HL-60/S4 treated with retinoic acid at 250 ng/mL for 4 days and 3 days (cell line): Measurements from ENCODE around the gene ARPC4.

Source experiments
- in situ Hi-C: fragments of 300-500 bp; cut with MboI; formaldehyde crosslinking; loops from 2 replicates; pipeline ENCODE4 v1.7.0; 2022; ENCODE audit warnings: low sequenced_read_pairs

The ARPC4 gene

DNA sequence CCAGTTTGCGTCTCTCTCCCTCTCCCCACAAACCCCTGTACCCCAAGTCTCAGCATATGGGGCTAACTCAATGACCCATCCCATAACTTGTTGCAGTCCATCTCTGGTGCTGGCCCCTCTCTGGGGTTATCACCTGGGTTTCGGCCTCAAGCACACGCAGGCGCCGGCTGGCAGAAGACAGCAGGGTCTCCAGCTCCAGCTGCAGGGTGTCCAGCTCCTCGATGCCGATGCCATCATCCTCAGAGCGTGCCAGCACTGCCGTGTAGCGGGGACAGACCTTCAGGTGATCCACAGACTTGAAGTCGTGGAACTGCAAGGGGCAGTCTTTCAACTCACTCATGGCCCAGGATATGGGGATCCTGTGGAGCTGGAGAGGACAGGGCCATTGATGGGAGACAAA lies 1.8 kb upstream of the ARPC4 start:
- in situ Hi-C loops, result no loop called here

DNA sequence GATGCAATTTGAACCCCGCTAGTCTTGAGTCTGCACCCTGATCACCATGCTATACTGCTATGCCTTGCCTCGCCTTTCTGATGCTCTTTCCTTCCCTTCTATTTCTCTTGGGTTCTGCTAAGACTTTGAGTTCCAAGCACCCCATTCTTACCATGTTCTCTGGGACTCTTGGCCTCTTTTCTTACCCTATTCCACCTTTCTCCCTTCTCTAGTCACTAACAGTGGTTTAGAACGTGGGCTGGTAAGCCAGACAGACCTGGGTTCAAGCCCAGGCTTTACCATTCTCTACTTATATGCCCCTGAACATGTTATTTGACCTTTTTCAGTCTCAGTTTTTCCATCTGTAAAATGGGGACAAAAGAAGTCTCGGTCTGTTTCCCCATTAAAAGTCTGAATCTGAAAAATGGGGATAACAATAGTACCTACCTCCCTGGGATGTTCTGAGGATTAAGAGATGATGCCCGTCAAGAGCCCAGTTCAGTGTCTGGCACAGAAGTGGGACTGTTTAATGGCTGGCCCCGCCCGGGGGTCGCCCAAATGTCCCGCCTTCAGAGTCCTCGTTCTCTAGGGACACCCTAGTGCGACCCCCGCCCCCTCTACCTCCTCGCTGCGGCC lies 985 bp upstream of the ARPC4 start:
- in situ Hi-C loops, result no loop called here

DNA sequence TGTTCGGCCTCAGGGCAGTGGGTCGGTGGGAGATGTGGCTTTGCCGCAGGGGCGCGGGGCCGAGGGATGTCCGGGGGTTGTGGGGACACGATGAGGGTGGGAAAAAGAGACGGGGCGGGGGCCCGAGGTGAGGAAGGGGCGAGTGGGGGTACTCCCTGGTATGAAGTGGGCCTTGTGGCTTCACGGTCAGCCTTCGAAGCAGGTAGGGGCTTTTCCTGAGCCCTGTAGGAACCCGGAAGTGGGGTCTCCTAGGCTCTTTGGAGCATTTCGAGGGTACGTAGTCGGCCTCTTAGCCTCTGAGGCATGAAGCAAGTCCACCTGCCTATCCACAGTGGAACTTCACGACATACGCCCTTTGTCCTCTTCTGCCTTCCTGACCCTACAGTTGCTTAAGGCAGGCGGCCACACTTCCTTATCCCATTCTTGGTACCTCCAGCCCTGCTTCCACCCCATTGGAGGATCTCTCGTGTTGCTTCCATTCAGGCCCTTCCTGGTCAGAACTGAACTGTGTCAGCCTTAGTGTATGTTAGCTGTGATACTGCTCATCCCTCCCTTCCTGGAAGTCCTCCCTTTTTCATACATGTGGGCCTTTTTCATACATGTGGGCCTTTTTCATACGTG lies 389 bp downstream of the ARPC4 start:
- in situ Hi-C loops, result no loop called here

DNA sequence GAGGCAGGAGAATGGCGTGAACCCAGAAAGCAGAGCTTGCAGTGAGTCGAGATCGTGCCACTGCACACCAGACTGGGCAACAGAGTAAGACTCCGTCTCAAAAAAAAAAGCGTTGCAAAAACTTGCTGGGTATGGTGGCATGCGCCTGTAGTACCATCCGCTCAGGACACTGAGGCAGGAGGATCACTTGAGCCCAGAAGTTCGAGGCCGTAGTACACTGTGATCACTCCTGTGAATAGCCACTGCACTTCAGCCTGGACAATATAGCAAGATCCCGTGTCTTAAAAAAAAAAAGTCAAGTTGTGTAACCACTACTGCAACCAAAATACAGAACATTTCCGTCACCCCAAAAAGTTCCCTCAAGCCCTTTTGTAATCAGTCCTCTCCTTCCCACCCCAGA lies 1.5 kb downstream of the ARPC4 start:
- in situ Hi-C loops, result no loop called here

DNA sequence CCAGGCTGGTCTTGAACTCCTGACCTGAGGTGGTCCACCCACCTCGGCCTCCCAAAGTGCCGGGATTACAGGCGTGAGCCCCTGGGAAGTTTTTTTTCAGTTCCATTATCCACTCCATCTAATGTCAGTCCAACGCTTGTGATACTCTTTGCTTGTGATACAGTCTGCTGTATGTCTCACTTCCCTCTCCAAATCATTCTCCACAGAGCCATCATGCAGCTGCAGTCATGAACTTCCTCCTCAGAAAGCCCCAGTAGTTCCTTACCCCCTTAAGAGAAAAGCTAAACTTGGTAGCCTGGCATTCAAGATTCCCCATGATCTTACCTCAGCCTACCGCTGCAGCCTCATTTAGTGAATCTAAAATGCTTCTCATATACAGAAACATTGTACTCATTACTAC lies 2.3 kb downstream of the ARPC4 start:
- in situ Hi-C loops, result no loop called here

DNA sequence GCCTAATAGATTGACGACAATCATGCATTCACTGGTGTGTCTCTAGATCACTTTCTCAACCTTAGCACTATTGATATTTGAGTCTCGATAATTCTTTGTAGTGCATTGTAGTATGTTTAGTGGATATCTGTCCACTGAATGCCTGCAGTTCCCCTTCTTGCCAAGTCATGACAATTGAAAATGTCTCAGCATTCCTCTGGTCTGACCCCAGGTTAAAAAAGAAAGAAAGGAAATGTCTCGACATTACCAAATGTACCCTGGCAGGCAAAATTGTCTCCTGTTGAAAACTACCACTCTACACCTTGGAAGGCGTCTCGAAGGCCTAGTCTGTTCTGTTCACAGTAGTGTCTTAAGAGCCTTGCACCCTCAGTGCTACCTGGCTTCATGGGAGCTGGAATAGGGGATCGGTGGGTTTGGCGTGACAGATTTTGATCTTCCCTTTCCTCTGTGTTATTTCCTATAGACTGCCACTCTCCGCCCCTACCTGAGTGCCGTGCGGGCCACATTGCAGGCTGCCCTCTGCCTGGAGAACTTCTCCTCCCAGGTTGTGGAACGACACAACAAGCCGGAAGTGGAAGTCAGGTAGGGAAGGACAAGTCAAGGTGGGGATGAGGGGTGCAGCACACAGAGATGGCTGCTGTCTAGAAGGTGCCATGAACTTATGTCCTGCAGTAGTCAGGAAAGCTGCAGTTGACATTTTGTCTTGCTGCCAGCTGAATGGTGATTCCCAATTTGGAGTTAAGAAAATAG lies 4.5 kb downstream of the ARPC4 start:
- in situ Hi-C loops, result no loop called here

DNA sequence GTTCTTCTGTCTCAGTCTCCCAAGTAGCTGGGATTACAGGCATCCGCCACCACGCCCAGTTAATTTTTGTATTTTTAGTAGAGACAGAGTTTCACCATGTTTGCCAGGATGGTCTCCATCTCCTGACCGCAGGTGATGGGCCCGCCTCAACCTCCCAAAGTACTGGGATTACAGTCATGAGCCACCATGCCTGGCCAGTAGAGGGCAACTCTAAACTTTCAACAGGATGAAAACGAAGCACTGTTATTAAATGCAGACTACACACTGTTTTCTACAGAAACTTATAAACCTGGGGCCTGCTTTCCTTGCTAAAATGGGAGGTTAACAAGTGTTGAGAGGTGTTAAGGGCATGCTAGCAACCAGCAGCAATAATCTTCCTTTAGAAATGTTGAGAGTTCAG lies 7.6 kb downstream of the ARPC4 start:
- in situ Hi-C loops, result no loop called here

DNA sequence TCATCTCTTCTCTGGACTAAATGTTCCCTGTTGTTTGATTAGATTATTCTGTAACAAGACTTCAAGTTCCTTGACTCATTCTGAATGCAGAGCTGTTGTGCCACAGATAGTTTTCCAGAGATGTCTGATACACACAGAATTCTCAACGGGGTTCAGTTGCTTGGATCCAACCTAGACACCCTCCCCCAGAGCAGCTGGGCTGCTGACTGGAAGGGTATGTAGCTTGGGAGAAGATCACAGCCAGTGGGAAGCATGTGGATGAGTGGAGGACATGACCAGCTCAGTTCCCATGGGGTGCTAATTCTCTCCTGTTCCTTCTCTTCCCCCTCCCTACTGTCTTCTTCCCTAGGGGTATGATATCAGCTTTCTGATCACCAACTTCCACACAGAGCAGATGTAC lies 10.6 kb downstream of the ARPC4 start:
- in situ Hi-C loops, result no loop called here

DNA sequence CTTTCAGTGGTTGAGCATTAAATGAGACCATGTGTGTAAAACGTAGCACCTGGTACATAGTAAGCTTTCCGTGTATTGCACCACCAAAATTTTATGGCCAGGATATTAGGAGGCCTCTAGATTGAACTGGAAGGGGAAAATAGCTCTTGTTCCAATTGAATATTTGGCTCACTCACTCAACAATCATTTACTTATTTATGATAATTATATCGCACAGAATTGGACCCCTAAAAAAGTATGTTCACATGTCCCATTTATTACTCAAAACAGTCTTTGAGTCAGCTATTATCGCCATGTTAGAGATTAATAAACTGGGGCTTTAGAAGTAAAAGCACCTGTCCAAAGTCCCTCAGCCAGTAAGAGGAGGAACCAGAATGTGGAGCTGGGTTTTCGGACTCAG lies 12.1 kb downstream of the ARPC4 start:
- in situ Hi-C loops, result no loop called here

DNA sequence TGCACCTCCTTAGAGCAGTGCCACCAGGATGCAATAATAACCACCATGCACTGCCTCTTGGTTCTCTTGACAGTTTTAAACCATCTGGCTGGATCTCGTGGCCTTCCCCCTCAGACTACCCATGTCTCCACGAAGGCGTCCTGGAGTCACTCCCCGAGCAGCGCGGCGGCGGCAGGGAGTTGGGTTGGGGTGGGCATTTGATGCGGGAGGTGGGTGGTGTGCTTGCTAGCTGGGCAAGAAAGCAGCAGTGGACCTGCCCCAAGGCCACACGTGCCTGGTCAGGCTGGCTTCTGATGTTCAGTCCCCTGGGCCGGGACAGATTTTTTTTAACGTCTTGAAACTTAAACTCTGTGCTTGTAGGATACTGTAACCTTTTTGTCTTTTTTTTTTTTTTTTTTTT lies 13.3 kb downstream of the ARPC4 start:
- in situ Hi-C loops, result no loop called here

DNA sequence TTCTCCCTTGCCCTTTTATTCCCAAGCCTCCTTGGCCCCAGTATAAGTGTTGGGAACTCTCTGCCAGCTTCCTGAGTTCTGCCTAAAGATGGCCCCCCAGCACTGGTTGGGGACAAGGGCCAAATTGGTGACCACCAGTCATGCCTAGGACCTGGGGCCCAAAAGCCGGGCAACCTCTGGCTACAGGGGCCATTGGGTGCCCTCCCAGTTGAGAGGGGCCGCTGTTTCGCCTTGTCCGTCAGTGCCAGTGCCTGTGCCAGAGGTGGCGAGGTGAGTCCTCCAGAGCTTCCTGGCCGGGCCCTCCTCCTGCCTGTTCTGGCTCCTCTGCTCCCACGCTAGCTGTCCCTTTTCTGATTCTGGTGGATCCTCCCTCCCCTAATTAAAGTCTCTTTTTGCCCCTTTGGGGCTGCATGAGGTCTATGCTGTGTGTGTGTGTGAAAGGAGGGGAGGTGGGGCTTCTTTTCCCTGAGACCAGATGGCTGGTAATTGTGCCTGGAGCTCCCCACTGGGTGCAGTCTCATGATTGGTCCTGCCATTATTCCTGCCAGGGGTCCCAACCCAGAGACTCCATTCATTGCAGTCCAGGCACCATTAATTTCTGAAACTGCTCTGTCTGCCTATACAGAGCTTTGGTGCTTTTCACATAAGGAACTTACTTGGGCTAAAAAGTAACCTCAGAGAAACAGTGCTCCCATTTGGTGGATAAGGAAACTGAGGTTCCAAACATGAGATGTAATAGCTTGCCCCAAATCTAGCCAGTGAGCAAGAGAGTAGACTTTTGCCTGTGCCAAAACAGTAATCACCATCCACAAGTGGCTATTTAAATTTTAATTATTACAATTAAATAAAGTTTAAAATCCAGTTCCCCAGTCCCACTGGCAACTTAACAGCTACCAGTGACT lies 14.1 kb downstream of the ARPC4 start:
- in situ Hi-C loops, result no loop called here

DNA sequence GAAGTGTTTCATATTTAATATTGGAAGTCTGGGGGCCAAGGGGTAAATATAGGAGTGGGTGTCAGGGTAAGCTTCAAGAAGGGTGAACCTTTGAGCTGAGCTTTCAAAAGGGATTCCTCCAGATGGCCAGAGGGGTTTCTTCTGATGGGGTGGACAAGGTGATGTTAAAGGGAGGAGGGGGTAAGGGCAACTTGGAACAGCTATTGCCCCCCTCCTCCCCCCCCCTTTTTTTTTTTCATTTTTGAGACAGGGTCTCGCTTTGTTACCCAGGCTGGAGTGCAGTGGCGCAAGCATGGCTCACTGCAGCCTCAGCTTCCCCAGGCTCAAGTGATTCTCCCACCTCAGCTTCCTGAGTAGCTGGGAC lies 15.1 kb downstream of the ARPC4 start:
- in situ Hi-C loops, result no loop called here

DNA sequence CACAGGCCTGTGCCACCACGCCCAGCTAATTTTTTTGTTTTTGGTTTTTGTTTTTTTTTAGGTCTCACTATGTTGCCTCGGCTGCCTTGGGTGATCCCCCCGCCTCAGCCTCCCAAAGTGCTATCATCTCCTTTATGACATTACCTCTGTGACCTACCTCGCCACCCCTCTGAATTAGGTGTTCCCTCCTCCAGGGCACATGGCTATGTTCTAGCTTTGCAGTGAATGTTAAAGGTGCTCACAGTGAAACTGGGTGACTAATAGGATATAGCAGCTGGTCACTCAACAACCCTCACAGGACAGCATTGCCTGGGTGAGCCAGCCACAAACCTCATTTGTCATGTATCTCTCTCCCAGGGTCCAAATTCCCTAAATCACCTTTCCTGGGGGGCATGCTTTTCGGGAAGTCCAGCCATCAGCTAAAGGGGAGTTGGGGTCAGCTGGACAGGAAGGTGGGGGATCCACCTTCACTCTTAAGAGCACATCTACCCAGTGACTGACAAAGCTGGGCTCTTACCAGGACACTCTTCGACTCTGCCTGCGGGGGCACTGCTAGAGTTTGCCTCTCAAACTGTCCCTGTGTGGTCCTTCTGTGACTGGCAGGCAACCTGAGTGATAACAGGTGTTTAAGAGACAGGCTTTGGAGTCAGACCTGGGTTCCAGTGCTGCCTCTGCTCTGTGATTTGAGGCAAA lies 15.6 kb downstream of the ARPC4 start:
- in situ Hi-C loops, result no loop called here

DNA sequence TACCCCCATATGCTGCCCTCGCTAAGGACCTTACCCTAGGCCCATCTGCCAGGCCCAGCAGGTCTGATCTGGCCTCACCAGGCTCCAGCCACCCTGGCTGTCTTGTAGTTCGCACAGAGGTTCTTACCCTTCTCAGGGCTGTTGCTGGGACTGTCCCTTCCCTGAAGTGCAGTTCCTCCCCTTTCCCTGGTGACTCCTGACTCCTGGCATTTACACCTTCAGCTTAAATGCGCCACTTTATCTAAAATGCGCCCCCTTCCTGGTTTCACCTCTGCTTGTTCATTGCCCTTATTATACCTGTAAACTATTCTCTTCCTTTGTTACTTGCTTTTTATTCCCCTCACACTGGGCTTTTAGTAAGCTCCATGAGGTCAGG lies 16.3 kb downstream of the ARPC4 start:
- in situ Hi-C loops, result no loop called here

DNA sequence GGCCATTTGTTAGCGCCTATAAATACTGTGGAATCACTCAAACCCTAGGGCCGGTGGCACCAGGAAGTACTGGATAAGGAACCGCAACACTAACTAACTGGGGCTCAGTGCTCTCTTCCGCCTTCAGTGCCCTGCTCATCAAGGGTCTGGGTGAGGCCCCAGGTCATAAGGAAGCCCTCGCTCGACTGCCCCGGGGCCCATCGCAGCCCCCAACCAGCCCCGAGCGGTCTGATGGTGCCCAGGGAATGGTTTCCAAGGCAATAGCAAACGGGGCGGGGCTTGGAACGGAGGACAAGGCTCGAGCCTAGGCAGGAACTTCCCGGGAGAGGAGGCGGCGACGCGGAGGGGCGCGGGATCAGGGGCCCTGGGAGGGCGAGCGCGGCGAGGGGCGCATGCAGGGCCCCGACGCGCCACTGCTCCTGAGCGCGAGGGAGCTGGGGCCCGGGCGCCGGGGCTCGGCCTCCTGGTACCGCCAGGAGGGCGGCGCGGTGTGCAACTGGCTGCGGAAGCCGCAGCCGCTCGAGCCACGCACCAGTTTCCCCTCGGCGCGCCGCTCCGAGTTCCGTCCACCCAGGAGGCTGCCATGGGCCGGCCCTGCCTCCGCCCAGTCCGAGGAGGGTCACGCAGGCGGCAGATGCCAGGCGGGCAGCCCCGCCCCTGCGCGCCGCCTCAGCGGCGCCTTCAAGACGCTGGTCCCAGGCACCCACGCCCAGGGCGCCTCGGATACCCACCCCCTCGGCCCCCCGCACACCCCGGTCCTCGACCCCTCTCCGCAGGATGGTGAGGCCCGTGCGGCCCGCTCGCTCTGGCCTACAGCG lies 16.9 kb downstream of the ARPC4 start, which contains the start of gene TTLL3:
TSS of gene TTLL3 (plus strand) at position 648 of the 818 bp plus-strand sequence. CDS start 400 bp downstream, outside the sequence.
- in situ Hi-C loops, result no loop called here

DNA sequence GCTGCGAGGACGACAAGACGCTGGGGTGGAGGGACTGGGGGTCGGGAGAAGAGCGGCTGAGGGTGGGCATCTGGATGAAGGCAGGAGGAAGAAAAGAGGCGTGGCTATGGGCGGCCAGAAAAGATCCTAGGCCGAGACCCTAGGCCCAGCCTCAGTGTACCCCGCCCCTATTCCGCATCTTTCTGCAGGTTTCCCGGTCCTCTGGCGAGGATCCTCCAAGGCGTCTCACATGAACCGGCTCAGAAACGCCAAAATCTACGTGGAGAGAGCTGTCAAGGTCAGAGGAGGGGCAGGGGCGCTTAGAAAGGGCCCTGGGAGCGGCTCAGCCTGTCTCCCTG lies 17.5 kb downstream of the ARPC4 start:
- in situ Hi-C loops, result no loop called here

DNA sequence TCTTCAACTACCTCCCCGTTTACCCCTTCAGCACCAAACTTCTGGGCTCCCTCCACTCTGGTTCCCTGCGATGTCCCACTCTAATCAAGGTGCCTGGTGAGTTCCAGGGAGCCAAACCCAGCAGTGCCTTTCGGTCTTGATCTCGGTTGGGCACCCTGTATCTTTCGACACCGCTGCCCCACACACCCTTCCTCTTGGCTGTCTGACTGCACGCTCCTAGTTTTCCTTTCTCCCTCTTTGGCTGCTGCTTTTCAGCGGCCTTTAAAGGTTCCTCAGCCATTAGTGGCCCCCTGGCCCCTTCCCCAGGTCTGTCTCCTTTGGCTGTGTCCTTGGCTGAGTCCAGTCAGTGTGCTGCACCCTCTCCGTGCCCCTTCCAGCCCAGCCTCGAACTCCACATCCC lies 18.0 kb downstream of the ARPC4 start:
- in situ Hi-C loops, result no loop called here

DNA sequence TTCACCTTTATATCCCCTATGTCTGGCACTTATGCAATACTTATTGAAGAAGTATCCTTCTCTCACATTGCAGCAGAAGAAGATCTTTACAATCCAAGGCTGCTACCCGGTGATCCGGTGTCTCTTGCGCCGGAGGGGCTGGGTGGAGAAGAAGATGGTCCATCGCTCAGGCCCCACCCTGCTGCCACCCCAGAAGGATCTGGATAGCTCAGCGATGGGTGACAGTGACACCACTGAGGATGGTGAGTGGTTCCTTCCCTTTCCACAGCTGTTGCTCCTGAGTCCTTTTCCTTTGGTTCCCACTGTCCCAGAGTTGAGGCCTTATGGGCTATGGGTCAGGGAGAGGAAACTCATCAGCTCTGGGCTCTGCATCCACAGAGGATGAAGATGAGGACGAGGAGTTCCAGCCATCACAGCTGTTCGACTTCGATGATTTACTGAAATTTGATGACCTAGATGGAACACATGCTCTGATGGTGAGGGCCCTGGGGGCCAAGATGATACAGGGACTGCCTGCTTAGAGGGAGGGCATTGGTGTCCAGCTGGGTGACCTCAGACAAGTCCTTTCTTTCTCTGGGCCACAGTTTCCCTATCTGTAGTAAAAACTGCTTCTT lies 20.1 kb downstream of the ARPC4 start:
- in situ Hi-C loops, result no loop called here

DNA sequence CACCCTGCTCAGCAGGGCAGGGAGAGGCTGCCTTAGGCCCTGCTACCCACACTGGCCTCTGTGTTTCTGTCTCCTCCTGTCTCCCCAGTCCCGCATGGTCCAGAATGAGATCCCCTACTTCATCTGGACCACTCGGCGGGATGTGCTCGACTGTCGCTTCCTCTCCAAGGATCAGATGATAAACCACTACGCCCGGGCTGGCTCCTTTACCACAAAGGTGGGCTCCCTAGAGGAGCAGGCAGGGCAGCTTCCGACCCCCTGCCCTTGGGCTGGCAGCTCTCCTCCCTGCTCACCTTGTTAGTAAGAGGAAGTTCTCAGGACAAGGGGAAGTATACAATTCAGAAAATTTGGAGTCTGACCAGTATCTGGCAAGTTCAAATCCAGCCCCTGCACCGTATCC lies 23.1 kb downstream of the ARPC4 start:
- in situ Hi-C loops, result no loop called here

DNA sequence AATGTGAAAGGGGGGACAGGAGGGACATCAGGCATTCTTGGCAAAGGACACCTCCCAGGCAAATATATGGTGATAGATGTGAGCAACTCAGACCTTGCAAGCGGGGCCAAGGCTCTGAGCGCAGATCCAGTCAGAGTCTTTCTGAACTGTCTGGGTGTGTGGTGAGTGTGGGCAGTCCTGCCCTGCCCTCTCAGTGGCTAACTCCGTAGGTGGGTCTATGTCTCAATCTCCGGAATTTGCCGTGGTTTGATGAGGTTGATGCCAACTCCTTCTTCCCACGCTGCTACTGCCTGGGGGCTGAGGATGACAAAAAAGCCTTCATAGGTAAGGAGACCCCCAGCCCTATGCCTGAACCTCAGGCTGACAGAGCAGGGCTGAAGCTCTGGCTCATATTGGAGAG lies 24.6 kb downstream of the ARPC4 start:
- in situ Hi-C loops, result no loop called here
